HepG2 (cell line): Measurements from ENCODE around the gene GALNT15. TPM values are rescaled to one million over a fixed set of nuclear protein-coding genes. Genes with fewer than 3 reads are reported as not detected.

Source experiments
- ATF7 ChIP-seq, 2 experiments: fragments of 450-650 bp in 1 of 2; sonication (generic) in 1 of 2; formaldehyde crosslinking in 1 of 2; IDR thresholded peaks; 2 replicates each; pipeline versions ENCODE4 v1.4.0 to v1.6.1; 2016 to 2020; ENCODE audit warnings: antibody characterized with exemption in 1 of 2, mild to moderate bottlenecking in 1 of 2, missing genetic modification reagents in 1 of 2
- ATRX ChIP-seq: sonication (generic); formaldehyde crosslinking; IDR thresholded peaks from 2 replicates; pipeline ENCODE4 v1.4.0; 2020; ENCODE audit warnings: missing genetic modification reagents, borderline replicate concordance
- ELF3 ChIP-seq: IDR thresholded peaks from 2 replicates; pipeline ENCODE4 v1.6.1; 2016; ENCODE audit warnings: missing genetic modification reagents, missing compliant biosample characterization
- FOXK1 ChIP-seq: sonication (generic); formaldehyde crosslinking; IDR thresholded peaks from 2 replicates; pipeline ENCODE4 v1.4.0; 2020; ENCODE audit warnings: low read depth, missing genetic modification reagents, borderline replicate concordance
- MEIS2 ChIP-seq: sonication (generic); formaldehyde crosslinking; IDR thresholded peaks from 2 replicates; pipeline ENCODE4 v1.9.0; 2021; ENCODE audit warnings: mild to moderate bottlenecking, missing genetic modification reagents
- MTA3 ChIP-seq: sonication (generic); formaldehyde crosslinking; IDR thresholded peaks from 2 replicates; pipeline ENCODE4 v1.4.0; 2020; ENCODE audit warnings: missing genetic modification reagents
- MTF1 ChIP-seq: sonication (generic); formaldehyde crosslinking; IDR thresholded peaks from 2 replicates; pipeline ENCODE4 v1.5.0; 2020; ENCODE audit warnings: missing genetic modification reagents
- NPAS2 ChIP-seq: sonication (generic); formaldehyde crosslinking; IDR thresholded peaks from 2 replicates; pipeline ENCODE4 v1.8.0; 2022; ENCODE audit warnings: mild to moderate bottlenecking, missing genetic modification reagents, borderline replicate concordance
- PAF1 ChIP-seq: IDR thresholded peaks from 2 replicates; pipeline ENCODE4 v1.6.1; 2016; ENCODE audit warnings: missing genetic modification reagents, missing compliant biosample characterization
- RAD51 ChIP-seq: fragments of 450-650 bp; IDR thresholded peaks from 2 replicates; pipeline ENCODE4 v1.6.1; 2016; ENCODE audit warnings: borderline replicate concordance
- REL ChIP-seq: sonication (generic); formaldehyde crosslinking; conservative IDR thresholded peaks from 2 replicates; pipeline ENCODE4 v1.8.0; 2022; ENCODE audit warnings: mild to moderate bottlenecking, missing genetic modification reagents, moderate library complexity
- SIN3B ChIP-seq: fragments of 150-350 bp; IDR thresholded peaks from 2 replicates; pipeline ENCODE4 v1.6.1; 2014; ENCODE audit warnings: low read length
- YEATS4 ChIP-seq: sonication (generic); formaldehyde crosslinking; IDR thresholded peaks from 2 replicates; pipeline ENCODE4 v1.4.0; 2020; ENCODE audit warnings: missing genetic modification reagents, borderline replicate concordance
- ZSCAN25 ChIP-seq: sonication (generic); formaldehyde crosslinking; IDR thresholded peaks from 2 replicates; pipeline ENCODE4 v1.8.0; 2022; ENCODE audit warnings: mild to moderate bottlenecking, missing genetic modification reagents
- polyA plus RNA-seq, 8 experiments: library from polyadenylated mRNA; depleted of rRNA in 3 of 8; stranded (reverse) in 7 of 8; unstranded in 1 of 8; fragments of >200 nt; fragmentation: Illumina TruSeq in 4 of 8; extraction: Trizol in 4 of 8; gene quantifications; 2 replicates each; pipeline versions ENCODE4 v1.2.1 to v1.2.3, GENCODE V29; 2011 to 2016; ENCODE audit warnings: low read depth in 4 of 8, missing spikeins in 1 of 8, mixed read lengths in 1 of 8; ENCODE audit not compliant: insufficient read depth in 1 of 8
- total RNA-seq, 5 experiments: library from RNA; depleted of rRNA; stranded (reverse); fragments of >200 nt; fragmentation: Illumina TruSeq; extraction: Trizol; gene quantifications; 2 replicates each; pipeline ENCODE4 v1.2.3, GENCODE V29; 2016; ENCODE audit warnings: low read depth in 1 of 5
- TF ChIP-seq, protein P1 (sequence below): sonication (generic); formaldehyde crosslinking; IDR thresholded peaks from 2 replicates; pipeline ENCODE4 v1.4.0; 2020; ENCODE audit warnings: missing genetic modification reagents
- TF ChIP-seq, protein P2 (sequence below): sonication (generic); formaldehyde crosslinking; IDR thresholded peaks from 2 replicates; pipeline ENCODE4 v1.4.0; 2020; ENCODE audit warnings: low read depth, mild to moderate bottlenecking, missing genetic modification reagents
- TF ChIP-seq, protein P3 (sequence below), 2 experiments: sonication (generic) in 1 of 2; formaldehyde crosslinking in 1 of 2; IDR thresholded peaks; 2 replicates each; pipeline versions ENCODE4 v1.6.1 to v1.9.0; 2014 to 2022; ENCODE audit warnings: antibody characterized with exemption in 1 of 2, borderline replicate concordance in 1 of 2, inconsistent platforms in 1 of 2, low read depth in 1 of 2, missing genetic modification reagents in 1 of 2

Gene GALNT15
- total and polyA plus RNA-seq, 2 of the 13 experiments (the other 11 are each of a cell fraction or from before 2014, with no cell fraction given): 0.02 to 0.04 TPM

DNA sequence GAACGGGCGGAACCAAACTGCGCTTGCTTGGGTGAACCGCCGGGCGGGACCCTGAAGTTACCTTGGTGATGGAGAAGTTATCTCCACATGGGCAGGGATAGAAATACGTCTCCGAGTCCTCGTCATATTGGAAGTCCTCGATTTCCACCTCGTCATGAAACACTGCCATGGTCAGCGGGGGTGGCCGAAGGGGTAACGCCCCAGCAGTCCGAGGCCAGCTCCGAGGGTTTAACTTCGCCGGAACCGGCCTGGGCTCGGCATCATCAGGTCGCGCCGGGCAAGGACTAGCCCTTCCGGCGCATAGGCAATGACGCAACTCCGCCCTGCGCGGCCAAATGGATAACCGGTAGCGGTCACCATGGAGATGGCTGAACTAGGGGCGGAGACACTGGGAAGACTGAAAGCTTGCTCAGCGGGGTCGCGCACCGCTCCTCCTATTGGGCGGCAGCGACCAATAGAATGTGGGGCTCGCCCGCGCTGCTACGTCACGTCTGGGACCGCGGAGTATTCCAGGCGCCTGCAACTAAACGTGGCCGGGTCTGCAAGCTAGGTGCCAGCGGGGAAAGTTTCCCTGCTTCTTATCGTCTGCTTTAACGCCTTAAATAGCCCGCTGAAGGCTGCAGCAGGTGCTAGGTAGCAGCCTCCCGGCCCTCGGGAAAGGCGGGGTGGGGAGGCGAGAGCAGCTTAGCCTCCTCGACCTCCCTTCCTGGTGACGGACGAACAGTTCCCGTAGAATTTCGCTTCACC lies 90.4 kb downstream of the GALNT15 start, which contains the start of the genes DPH3 and OXNAD1 (continued):
- TF ChIP-seq ATF7 (IDR thresholded peaks at IDR 0.05): peak; percentile 91
- 0 out of 2 replicates have a peak, but pooled peaks have one; percentile 62 for TF ChIP-seq ATF7 (CRISPR knock-in tag; IDR thresholded peaks at IDR 0.05)
- no peak for TF ChIP-seq NPAS2 (CRISPR knock-in tag)
- no peak for TF ChIP-seq ZSCAN25 (CRISPR knock-in tag)
- no peak for TF ChIP-seq MEIS2 (CRISPR knock-in tag)
- no peak for TF ChIP-seq MTF1 (CRISPR knock-in tag)
- TF ChIP-seq SIN3B: peak; percentile 87
- TF ChIP-seq, protein P1, sequence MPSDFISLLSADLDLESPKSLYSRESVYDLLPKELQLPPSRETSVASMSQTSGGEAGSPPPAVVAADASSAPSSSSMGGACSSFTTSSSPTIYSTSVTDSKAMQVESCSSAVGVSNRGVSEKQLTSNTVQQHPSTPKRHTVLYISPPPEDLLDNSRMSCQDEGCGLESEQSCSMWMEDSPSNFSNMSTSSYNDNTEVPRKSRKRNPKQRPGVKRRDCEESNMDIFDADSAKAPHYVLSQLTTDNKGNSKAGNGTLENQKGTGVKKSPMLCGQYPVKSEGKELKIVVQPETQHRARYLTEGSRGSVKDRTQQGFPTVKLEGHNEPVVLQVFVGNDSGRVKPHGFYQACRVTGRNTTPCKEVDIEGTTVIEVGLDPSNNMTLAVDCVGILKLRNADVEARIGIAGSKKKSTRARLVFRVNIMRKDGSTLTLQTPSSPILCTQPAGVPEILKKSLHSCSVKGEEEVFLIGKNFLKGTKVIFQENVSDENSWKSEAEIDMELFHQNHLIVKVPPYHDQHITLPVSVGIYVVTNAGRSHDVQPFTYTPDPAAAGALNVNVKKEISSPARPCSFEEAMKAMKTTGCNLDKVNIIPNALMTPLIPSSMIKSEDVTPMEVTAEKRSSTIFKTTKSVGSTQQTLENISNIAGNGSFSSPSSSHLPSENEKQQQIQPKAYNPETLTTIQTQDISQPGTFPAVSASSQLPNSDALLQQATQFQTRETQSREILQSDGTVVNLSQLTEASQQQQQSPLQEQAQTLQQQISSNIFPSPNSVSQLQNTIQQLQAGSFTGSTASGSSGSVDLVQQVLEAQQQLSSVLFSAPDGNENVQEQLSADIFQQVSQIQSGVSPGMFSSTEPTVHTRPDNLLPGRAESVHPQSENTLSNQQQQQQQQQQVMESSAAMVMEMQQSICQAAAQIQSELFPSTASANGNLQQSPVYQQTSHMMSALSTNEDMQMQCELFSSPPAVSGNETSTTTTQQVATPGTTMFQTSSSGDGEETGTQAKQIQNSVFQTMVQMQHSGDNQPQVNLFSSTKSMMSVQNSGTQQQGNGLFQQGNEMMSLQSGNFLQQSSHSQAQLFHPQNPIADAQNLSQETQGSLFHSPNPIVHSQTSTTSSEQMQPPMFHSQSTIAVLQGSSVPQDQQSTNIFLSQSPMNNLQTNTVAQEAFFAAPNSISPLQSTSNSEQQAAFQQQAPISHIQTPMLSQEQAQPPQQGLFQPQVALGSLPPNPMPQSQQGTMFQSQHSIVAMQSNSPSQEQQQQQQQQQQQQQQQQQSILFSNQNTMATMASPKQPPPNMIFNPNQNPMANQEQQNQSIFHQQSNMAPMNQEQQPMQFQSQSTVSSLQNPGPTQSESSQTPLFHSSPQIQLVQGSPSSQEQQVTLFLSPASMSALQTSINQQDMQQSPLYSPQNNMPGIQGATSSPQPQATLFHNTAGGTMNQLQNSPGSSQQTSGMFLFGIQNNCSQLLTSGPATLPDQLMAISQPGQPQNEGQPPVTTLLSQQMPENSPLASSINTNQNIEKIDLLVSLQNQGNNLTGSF (CRISPR knock-in tag): no peak
- no peak for TF ChIP-seq ATRX
- TF ChIP-seq REL (CRISPR knock-in tag): no peak
- TF ChIP-seq, protein P2, sequence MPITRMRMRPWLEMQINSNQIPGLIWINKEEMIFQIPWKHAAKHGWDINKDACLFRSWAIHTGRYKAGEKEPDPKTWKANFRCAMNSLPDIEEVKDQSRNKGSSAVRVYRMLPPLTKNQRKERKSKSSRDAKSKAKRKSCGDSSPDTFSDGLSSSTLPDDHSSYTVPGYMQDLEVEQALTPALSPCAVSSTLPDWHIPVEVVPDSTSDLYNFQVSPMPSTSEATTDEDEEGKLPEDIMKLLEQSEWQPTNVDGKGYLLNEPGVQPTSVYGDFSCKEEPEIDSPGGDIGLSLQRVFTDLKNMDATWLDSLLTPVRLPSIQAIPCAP (CRISPR knock-in tag): no peak
- peak; percentile 91; the same call in 1 of the 2 replicates for TF ChIP-seq FOXK1 (CRISPR knock-in tag)
- no peak; the same call in 1 of the 2 replicates for TF ChIP-seq YEATS4 (CRISPR knock-in tag)
- TF ChIP-seq, protein P3, sequence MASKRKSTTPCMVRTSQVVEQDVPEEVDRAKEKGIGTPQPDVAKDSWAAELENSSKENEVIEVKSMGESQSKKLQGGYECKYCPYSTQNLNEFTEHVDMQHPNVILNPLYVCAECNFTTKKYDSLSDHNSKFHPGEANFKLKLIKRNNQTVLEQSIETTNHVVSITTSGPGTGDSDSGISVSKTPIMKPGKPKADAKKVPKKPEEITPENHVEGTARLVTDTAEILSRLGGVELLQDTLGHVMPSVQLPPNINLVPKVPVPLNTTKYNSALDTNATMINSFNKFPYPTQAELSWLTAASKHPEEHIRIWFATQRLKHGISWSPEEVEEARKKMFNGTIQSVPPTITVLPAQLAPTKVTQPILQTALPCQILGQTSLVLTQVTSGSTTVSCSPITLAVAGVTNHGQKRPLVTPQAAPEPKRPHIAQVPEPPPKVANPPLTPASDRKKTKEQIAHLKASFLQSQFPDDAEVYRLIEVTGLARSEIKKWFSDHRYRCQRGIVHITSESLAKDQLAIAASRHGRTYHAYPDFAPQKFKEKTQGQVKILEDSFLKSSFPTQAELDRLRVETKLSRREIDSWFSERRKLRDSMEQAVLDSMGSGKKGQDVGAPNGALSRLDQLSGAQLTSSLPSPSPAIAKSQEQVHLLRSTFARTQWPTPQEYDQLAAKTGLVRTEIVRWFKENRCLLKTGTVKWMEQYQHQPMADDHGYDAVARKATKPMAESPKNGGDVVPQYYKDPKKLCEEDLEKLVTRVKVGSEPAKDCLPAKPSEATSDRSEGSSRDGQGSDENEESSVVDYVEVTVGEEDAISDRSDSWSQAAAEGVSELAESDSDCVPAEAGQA (IDR thresholded peaks at IDR 0.05; ENCODE audit: low read depth): peak; percentile 97
- TF ChIP-seq, protein P3 (CRISPR knock-in tag; IDR thresholded peaks at IDR 0.05; ENCODE audit: borderline replicate concordance): no peak
- peak; percentile 75 for TF ChIP-seq ELF3 (CRISPR knock-in tag)
- TF ChIP-seq RAD51: no peak
- TF ChIP-seq PAF1 (CRISPR knock-in tag): no peak
- no peak for TF ChIP-seq MTA3 (CRISPR knock-in tag)
